Thyroid gland (tissue), 4 donors: ENCODE measurements around the gene ARSH. TPM values are rescaled to one million over a fixed set of nuclear protein-coding genes. Genes with fewer than 3 reads are reported as not detected.
A peak's percentile ranks its signal among the peaks of the same experiment; 100 is the strongest.

Experiments
- DNase-seq, 2 donors: peaks; one replicate each; pipeline ENCODE4 v3.0.0-alpha.2; 2019
- H3K27ac ChIP-seq, 3 donors: fragments of 200-600 bp; sonication (generic); 1 replicate in 2 of 3; 2 replicates in 1 of 3; pipeline ENCODE4 v1.5.1; 2016 to 2019; ENCODE audit warnings: mild to moderate bottlenecking in 1 of 3, moderate library complexity in 1 of 3
- H3K27me3 ChIP-seq: fragments of 200-600 bp; sonication (generic); one replicate; pipeline ENCODE4 v1.5.1; 2019
- H3K36me3 ChIP-seq, 2 donors: fragments of 200-600 bp; sonication (generic); one replicate each; pipeline ENCODE4 v1.5.1; 2016 to 2019
- H3K4me1 ChIP-seq, 2 donors: fragments of 200-600 bp; sonication (generic); one replicate each; pipeline ENCODE4 v1.5.1; 2017 to 2019
- H3K4me3 ChIP-seq, 3 donors: fragments of 200-600 bp; sonication (generic); replicated peaks in 1 of 3; 1 replicate in 2 of 3; 2 replicates in 1 of 3; pipeline ENCODE4 v1.5.1; 2016; ENCODE audit warnings: mild to moderate bottlenecking in 1 of 3
- H3K9me3 ChIP-seq: fragments of 200-600 bp; sonication (generic); one replicate; pipeline ENCODE4 v1.5.1; 2017
- POLR2A ChIP-seq, 2 donors: fragments of 450-650 bp; IDR thresholded peaks; one replicate each; pipeline ENCODE4 v1.6.1; 2017; ENCODE audit warnings: antibody characterized with exemption in 2 of 2, mild to moderate bottlenecking in 2 of 2, moderate library complexity in 1 of 2
- WGBS, 2 donors: methylation state at CpG; one replicate each; pipeline ENCODE4 v1.1.5; 2017; 5-methylcytosine and 5-hydroxymethylcytosine counted together
- intact Hi-C: fragments of 100-400 bp; cut with DNase I; formaldehyde crosslinking; loops from one replicate; pipeline ENCODE4 v1.15.1; 2023
- small RNA-seq: library from RNA; depleted of rRNA; stranded (forward); fragments of <200 nt; gene quantifications from one replicate; pipeline ENCODE3, GENCODE V24; 2016
- total RNA-seq, 4 donors: library from RNA; depleted of rRNA; stranded (reverse); fragments of >200 nt; gene quantifications; one replicate each; pipeline ENCODE4 v1.2.3, GENCODE V29; 2016
- TF ChIP-seq, protein P1 (sequence below), 6 experiments: fragments of 200-600 bp in 3 of 6; fragments of 450-650 bp in 3 of 6; sonication (generic) in 3 of 6; IDR thresholded peaks; one replicate each; pipeline ENCODE4 v1.5.1; 2016 to 2019; ENCODE audit warnings: antibody characterized with exemption in 6 of 6, mild to moderate bottlenecking in 2 of 6, inconsistent platforms in 1 of 6, moderate library complexity in 1 of 6

Gene ARSH
- total RNA-seq, 4 donors from 2014 or later = 0.71 TPM; not detected in 3

DNA sequence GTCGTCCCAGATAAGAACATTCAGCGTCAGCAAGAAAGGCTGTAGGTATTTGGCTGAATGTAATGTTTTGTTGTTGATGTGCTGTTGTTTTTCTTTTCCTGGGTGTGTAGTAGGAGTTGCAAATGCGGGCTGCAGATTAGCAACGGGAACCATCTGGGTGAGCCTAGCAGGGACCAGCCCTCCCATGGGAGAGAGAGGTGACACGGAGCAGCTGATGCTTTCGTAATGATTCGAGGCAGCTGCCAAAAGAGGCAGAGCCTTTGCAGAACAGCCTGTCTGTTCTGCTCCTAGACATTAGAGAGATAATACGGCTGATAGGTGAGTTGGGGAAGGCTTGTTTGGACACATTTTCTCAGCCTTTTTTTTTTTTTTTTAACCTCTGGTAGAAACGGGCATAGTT is 60.2 kb downstream of the ARSH start:
- Histone ChIP-seq H3K27ac (no peak overlapping the region), H3K9me3 (no peaks in the 10 kb centered on the region), H3K4me3 (no peak overlapping the region), H3K4me1 (no peaks in the 10 kb centered on the region), H3K27me3 (no peaks in the 10 kb centered on the region), H3K36me3 (no peaks in the 10 kb centered on the region)
- intact Hi-C loops = no loop called here
- peak in 1 of 2 donors; percentile 4 for DNase-seq
- 48 to 52% methylated on average over 6 to 9 of the region's 9 CpGs for WGBS, 2 donors
- TF ChIP-seq, protein P1, sequence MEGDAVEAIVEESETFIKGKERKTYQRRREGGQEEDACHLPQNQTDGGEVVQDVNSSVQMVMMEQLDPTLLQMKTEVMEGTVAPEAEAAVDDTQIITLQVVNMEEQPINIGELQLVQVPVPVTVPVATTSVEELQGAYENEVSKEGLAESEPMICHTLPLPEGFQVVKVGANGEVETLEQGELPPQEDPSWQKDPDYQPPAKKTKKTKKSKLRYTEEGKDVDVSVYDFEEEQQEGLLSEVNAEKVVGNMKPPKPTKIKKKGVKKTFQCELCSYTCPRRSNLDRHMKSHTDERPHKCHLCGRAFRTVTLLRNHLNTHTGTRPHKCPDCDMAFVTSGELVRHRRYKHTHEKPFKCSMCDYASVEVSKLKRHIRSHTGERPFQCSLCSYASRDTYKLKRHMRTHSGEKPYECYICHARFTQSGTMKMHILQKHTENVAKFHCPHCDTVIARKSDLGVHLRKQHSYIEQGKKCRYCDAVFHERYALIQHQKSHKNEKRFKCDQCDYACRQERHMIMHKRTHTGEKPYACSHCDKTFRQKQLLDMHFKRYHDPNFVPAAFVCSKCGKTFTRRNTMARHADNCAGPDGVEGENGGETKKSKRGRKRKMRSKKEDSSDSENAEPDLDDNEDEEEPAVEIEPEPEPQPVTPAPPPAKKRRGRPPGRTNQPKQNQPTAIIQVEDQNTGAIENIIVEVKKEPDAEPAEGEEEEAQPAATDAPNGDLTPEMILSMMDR (IDR thresholded peaks at IDR 0.05) = no peak
- TF ChIP-seq POLR2A (IDR thresholded peaks at IDR 0.05) = no peak

DNA sequence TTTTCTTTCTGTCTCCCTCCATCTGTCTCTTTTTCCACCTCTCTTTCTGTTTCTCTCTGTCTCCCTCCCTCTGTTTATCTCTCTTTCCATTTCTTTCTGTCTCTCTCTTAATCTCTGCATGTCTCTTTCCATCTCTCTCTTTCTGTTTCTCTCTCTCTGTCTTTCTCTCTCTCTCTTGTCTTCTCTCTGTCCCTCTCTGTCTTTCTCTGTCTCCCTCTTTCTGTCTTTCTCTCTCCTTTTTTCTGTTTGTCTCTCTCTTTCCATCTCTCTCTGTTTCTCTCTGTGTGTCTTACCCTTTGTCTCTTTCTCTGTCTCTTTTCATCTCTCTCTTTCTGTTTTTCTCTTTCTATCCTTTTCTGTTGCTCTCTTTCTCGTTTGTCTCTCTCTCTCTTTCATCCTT is 69.6 kb downstream of the ARSH start:
- Histone ChIP-seq H3K4me3 (no peak overlapping the region), H3K36me3 (no peaks in the 10 kb centered on the region), H3K9me3 (no peaks in the 10 kb centered on the region), H3K27me3 (no peaks in the 10 kb centered on the region), H3K27ac (no peak overlapping the region), H3K4me1 (no peaks in the 10 kb centered on the region)
- no peak for TF ChIP-seq POLR2A (IDR thresholded peaks at IDR 0.05)
- TF ChIP-seq, protein P1 (IDR thresholded peaks at IDR 0.05) = no peak
- DNase-seq = no peak
- WGBS, 2 donors = 12 to 23% methylated on average over 1 of the region's 1 CpG
- intact Hi-C loops = no loop called here

DNA sequence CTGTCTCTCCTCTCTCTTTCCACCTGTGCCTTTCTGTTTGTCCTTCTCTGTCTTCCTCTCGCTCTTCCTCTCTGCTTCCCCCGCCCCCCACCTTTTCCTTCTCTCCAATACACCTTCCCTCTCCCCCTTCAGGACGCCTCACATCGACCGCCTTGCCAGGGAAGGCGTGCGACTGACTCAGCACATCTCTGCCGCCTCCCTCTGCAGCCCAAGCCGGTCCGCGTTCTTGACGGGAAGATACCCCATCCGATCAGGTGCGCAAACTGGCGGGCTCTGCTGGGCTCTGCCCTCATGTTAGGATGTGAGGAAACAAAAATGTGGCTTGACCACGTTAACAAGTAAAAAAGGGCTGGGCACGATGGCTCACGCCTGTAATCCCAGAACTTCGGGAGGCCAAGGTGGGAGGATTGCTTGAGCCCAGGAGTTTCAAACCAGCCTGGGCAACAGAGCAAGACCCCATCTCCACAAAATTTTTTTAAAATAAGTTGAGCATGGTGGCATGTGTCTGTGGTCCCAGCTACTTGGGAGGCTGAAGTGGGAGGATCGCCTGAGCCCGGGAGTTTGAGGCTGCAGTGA is 70.2 kb downstream of the ARSH start:
- DNase-seq = no peak
- intact Hi-C loops = no loop called here
- 42 to 71% methylated on average over 18 to 19 of the region's 21 CpGs for WGBS, 2 donors
- no peaks in the 10 kb centered on the region for H3K36me3 ChIP-seq
- no peak overlapping the region for H3K4me3 ChIP-seq
- no peaks in the 10 kb centered on the region for H3K9me3 ChIP-seq
- TF ChIP-seq, protein P1 (IDR thresholded peaks at IDR 0.05) = no peak
- no peak for TF ChIP-seq POLR2A (IDR thresholded peaks at IDR 0.05)
- no peaks in the 10 kb centered on the region for H3K4me1 ChIP-seq
- H3K27ac ChIP-seq = no peak overlapping the region
- H3K27me3 ChIP-seq = no peaks in the 10 kb centered on the region

Small RNA genes lying within 50 kb of the gene (small RNA-seq; reads per million reads assigned to genes)
- gene RN7SL578P = not detected

Other genes with a start within 250 kb of the ARSH start
- 1 to 10 TPM in 2 of 4 donors, under 1 TPM in 2; 0.89 to 6.6 (median 2.1) TPM for gene GYG2, start 177.6 kb upstream of the ARSH start, total RNA-seq
- gene ARSD, start 77.2 kb upstream of the ARSH start, total RNA-seq = 10 to 100 TPM; 39.1 to 66.3 (median 53.0) TPM
- not detected for gene ARSF, start 34.9 kb downstream of the ARSH start, total RNA-seq